OCI-LY7 (cell line): ENCODE results near the gene GSG1.

Experiments
- EZH2phosphoT487 ChIP-seq: fragments of 200-600 bp; sonication (generic); IDR thresholded peaks from 2 replicates; pipeline ENCODE4 v1.6.1; 2018; ENCODE audit warnings: low read depth, borderline replicate concordance, mild to moderate bottlenecking, mixed run types, antibody characterized with exemption, low read length, moderate library complexity, mixed read lengths
- TF ChIP-seq, protein P1 (sequence below): fragments of 200-600 bp; sonication (generic); conservative IDR thresholded peaks from 2 replicates; pipeline ENCODE4 v1.5.1; 2014; ENCODE audit warnings: mild to moderate bottlenecking, antibody characterized with exemption, low read length, moderate library complexity, mixed read lengths

DNA sequence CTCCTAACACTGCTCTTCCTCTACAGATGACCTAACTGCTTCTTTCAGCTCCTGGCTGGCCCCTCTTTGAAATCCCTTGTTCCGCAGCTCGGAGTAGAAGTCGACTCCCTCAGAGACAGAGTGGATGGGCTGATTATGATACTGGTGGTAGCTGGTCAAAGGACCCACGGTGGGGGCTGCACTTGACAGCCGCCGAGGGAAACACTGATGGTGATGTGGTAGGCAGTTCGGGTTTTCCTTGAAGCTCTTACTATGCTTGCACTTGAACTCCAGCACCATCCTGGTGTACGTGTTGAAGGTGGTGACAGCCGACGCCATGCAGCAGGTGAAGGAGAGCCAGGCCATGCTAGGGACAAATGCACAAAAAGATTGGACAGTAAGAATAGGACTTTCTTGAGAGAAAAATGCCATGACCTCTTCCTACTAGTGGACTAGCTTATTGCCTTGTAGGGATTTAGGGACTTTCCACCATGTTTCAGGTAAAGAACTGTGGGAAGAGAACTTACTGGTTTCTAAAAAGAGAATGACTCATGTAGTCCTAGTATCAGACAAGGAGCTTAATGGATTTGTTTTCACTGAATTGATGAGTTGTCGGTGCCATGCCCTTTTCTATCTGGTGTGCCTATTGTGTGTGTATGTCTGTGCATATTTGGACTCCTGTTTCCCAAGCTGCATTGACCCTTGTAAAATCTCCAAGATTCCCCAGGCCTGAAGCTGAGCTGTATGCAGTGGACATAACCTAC is 18.4 kb downstream of the GSG1 start:
- TF ChIP-seq, protein P1, sequence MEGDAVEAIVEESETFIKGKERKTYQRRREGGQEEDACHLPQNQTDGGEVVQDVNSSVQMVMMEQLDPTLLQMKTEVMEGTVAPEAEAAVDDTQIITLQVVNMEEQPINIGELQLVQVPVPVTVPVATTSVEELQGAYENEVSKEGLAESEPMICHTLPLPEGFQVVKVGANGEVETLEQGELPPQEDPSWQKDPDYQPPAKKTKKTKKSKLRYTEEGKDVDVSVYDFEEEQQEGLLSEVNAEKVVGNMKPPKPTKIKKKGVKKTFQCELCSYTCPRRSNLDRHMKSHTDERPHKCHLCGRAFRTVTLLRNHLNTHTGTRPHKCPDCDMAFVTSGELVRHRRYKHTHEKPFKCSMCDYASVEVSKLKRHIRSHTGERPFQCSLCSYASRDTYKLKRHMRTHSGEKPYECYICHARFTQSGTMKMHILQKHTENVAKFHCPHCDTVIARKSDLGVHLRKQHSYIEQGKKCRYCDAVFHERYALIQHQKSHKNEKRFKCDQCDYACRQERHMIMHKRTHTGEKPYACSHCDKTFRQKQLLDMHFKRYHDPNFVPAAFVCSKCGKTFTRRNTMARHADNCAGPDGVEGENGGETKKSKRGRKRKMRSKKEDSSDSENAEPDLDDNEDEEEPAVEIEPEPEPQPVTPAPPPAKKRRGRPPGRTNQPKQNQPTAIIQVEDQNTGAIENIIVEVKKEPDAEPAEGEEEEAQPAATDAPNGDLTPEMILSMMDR = no peak
- TF ChIP-seq EZH2phosphoT487 = no peak
